Measurements from ENCODE around the gene RPS13.

DNA sequence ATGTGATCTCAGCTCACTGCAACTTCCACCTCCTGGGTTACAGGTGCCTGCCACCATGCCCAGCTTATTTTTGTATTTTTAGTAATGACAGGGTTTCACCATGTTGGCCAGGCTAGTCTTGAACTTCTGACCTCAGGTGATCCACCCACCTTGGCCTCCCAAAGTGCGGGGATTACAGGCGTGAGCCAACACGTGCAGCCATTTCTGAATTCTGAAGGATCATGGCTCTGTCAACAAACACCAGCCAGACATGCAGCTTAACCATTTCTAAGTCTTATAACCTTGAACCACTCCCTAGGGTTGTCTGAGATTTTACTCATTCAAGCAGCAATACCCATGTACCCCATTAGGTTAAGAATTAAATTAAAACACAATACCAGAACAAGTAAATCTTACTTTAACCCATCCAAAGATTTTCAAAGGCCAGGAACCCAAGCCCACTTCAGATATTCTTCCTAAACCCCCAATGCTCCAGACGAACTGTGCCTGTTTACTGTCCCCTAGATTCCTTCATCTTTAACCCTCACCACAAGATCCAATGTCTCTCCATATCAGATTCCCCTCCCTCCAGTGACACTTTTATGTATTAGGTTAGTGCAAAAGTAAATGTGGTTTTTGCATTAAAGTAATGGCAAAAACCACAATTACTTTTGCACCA lies 4.0 kb downstream of the RPS13 start:
- TF ChIP-seq, protein P1, sequence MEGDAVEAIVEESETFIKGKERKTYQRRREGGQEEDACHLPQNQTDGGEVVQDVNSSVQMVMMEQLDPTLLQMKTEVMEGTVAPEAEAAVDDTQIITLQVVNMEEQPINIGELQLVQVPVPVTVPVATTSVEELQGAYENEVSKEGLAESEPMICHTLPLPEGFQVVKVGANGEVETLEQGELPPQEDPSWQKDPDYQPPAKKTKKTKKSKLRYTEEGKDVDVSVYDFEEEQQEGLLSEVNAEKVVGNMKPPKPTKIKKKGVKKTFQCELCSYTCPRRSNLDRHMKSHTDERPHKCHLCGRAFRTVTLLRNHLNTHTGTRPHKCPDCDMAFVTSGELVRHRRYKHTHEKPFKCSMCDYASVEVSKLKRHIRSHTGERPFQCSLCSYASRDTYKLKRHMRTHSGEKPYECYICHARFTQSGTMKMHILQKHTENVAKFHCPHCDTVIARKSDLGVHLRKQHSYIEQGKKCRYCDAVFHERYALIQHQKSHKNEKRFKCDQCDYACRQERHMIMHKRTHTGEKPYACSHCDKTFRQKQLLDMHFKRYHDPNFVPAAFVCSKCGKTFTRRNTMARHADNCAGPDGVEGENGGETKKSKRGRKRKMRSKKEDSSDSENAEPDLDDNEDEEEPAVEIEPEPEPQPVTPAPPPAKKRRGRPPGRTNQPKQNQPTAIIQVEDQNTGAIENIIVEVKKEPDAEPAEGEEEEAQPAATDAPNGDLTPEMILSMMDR (conservative IDR thresholded peaks at IDR 0.05; ENCODE audit: low read length), result no peak
- TF ChIP-seq EZH2phosphoT487 (IDR thresholded peaks at IDR 0.05; ENCODE audit: borderline replicate concordance), result no peak
